22Rv1 (cell line): ENCODE measurements around the gene METAP1D.

Experiments used
- H3K27ac ChIP-seq: fragments of 450-650 bp; 2 replicates; pipeline ENCODE4 v1.5.1; 2017
- CTCF ChIP-seq: fragments of 450-650 bp; IDR thresholded peaks from 2 replicates; pipeline ENCODE4 v1.5.1; 2017; ENCODE audit warnings: mild to moderate bottlenecking
- ZFX ChIP-seq: fragments of 450-650 bp; IDR thresholded peaks from 2 replicates; pipeline ENCODE4 v1.6.1; 2017; ENCODE audit warnings: antibody characterized with exemption, borderline replicate concordance

The METAP1D gene

GRCh38 chr2:172099472-172100079, 99.8 kb downstream of the METAP1D start:
- TF ChIP-seq CTCF: no peak
- no peak for TF ChIP-seq ZFX
- H3K27ac ChIP-seq: no peak overlapping the region

GRCh38 chr2:172100080-172100934, 100.6 kb downstream of the METAP1D start:
- TF ChIP-seq ZFX (no peak), CTCF (no peak)
- H3K27ac ChIP-seq: no peak overlapping the region

- peak overlapping the region; percentile 67; the same call in 1 of the 2 replicates for H3K27ac ChIP-seq
- TF ChIP-seq ZFX (no peak), CTCF (no peak)
These were observed 101.4 kb downstream of the METAP1D start for GRCh38 chr2:172100935-172101820.

GRCh38 chr2:172101821-172102390, 102.2 kb downstream of the METAP1D start:
- TF ChIP-seq CTCF (no peak), ZFX (no peak)
- H3K27ac ChIP-seq: peak overlapping the region; percentile 67

- H3K27ac ChIP-seq: peak within 1 kb of the TSS; percentile 67
- TF ChIP-seq ZFX (no peak), CTCF (no peak)
These were observed 102.9 kb downstream of the METAP1D start, which contains the start of gene DLX2 for GRCh38 chr2:172102391-172103359. Gene DLX2, minus strand, starts transcription at chr2:172102900. Its CDS starts 362 bp downstream, at chr2:172102538.
